ENCODE measurements around the gene PLA2G2D.

Gene PLA2G2D

DNA sequence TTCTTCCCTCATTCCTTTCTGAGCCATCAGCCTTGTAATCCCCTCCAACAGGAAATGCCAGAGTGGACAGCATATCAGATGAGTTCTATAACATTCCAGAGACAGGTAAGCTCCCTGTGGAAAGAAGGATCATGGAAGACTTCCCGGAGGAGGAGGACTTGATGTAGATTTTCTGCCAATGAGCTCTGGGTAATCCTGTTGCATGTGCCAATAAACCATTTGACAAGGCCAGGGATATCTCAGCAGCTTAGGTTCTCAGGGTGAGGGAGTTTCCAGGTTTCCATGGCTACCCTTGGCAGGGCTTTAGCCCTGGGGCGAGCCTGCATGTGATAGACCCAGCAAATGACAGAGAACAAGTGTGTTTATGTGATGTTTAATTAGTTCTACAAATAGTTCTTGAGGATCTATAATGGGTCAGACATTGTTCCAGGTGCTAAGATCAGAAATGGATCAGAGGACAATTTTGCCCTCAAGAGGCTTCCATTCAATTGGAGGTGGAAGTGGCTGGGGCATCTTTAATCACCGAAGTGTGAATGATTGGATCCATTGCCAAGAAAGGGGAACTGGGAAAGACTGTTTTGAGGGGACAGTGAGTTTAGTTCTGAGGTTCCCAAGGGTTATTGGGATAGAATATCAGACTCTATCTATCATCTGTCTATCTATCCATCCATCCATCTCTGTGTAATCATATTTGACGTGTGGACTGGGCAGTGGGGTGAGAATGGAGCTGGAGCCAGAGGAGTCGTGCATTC lies 42.5 kb downstream of the PLA2G2D start:
- peaks cover 4% of the 10 kb centered on the region for H3K4me1 ChIP-seq (ENCODE audit: insufficient read depth, insufficient read length)
- no peak for TF ChIP-seq SUZ12 (IDR thresholded peaks at IDR 0.05; ENCODE audit: extremely low read depth, insufficient read depth, insufficient read length)
- no peak for TF ChIP-seq YY1 (IDR thresholded peaks at IDR 0.05; ENCODE audit: insufficient read depth, insufficient read length)
- no peak for TF ChIP-seq ZNF274 (IDR thresholded peaks at IDR 0.05; ENCODE audit: low read depth, low read length)
- no peaks in the 10 kb centered on the region for H3K27me3 ChIP-seq (ENCODE audit: insufficient read depth, insufficient read length)
- no peaks in the 10 kb centered on the region for H3K9me3 ChIP-seq (ENCODE audit: insufficient read depth, low read length)
- DNase-seq (ENCODE audit: low read depth, low spot score) = no peak
- H3K9ac ChIP-seq (ENCODE audit: insufficient read length, low read depth) = no peak overlapping the region
- H3K4me3 ChIP-seq (ENCODE audit: insufficient read length, low read depth) = no peak overlapping the region
- H3K36me3 ChIP-seq (ENCODE audit: insufficient read depth, insufficient read length, low read length) = no peaks in the 10 kb centered on the region

DNA sequence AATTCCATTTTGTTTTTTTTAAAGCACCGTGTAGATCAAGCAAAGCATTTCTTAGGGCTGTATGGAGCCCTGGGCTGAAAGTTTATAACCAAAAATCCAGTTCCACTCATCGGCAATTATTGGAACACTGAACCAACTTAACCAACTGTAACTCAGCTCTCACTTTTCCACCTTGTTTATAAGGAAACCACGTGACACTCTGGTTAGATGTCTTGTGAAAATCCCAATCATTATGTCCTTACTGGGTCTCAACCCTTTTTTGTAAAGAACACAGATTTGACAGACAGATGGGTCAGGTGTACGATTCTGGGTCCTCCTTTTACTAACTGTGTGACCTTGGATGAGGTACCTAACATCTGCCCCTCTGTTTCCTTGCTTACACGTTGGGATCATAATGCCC lies 43.1 kb downstream of the PLA2G2D start:
- Histone ChIP-seq H3K9me3 (ENCODE audit: insufficient read depth, low read length) (no peaks in the 10 kb centered on the region), H3K36me3 (ENCODE audit: insufficient read depth, insufficient read length, low read length) (no peaks in the 10 kb centered on the region), H3K4me3 (ENCODE audit: insufficient read length, low read depth) (no peak overlapping the region), H3K4me1 (ENCODE audit: insufficient read depth, insufficient read length) (peaks cover 4% of the 10 kb centered on the region), H3K27me3 (ENCODE audit: insufficient read depth, insufficient read length) (no peaks in the 10 kb centered on the region), H3K9ac (ENCODE audit: insufficient read length, low read depth) (no peak overlapping the region)
- no peak for TF ChIP-seq YY1 (IDR thresholded peaks at IDR 0.05; ENCODE audit: insufficient read depth, insufficient read length)
- no peak for TF ChIP-seq ZNF274 (IDR thresholded peaks at IDR 0.05; ENCODE audit: low read depth, low read length)
- TF ChIP-seq SUZ12 (IDR thresholded peaks at IDR 0.05; ENCODE audit: extremely low read depth, insufficient read depth, insufficient read length) = no peak
- DNase-seq (ENCODE audit: low read depth, low spot score) = no peak

DNA sequence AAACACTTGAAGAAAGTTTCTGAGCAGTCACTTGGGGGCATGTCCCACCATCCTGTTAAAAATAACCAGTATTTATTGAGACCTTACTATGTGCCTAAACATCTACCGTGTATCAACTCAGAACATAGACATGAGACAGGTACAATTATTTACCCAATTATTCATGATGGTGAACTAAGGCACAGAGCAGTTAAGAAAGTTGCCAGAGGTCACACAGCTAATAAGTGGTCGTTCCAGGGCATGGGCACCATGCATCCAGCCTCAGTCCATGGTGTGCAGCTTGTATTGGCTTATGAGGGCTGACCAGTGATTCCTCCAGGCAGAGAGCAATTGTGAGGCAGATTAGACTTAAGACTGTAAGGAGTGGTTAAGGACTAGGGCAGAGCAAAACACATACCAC lies 44.0 kb downstream of the PLA2G2D start:
- no peaks in the 10 kb centered on the region for H3K4me1 ChIP-seq (ENCODE audit: insufficient read depth, insufficient read length)
- H3K36me3 ChIP-seq (ENCODE audit: insufficient read depth, insufficient read length, low read length) = no peaks in the 10 kb centered on the region
- no peak overlapping the region for H3K4me3 ChIP-seq (ENCODE audit: insufficient read length, low read depth)
- no peaks in the 10 kb centered on the region for H3K9me3 ChIP-seq (ENCODE audit: insufficient read depth, low read length)
- no peak for DNase-seq (ENCODE audit: low read depth, low spot score)
- H3K27me3 ChIP-seq (ENCODE audit: insufficient read depth, insufficient read length) = no peaks in the 10 kb centered on the region
- no peak overlapping the region for H3K9ac ChIP-seq (ENCODE audit: insufficient read length, low read depth)
- TF ChIP-seq ZNF274 (IDR thresholded peaks at IDR 0.05; ENCODE audit: low read depth, low read length) = no peak

DNA sequence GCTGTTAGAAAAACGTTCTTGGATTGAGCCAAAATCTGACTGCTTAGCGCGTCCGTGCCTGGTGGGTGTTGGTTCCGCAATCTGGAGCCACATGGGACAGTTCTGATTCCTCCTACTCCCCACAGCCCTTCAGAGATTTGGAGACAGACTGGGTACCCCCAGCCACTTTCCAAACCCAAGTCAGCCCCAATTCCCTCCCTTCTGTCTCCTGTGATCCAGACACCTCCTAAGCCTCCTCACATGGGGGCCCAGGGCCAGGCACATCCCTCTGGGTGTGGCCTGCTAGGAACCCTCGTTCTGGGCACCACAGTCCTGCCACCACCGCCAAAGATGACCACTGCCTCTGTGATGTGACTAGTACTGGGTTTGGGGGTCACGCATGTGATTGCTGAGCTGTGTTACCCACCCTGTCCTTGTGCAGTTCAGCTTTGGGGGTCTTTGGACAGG lies 44.6 kb downstream of the PLA2G2D start:
- Histone ChIP-seq H3K4me1 (ENCODE audit: insufficient read depth, insufficient read length) (no peaks in the 10 kb centered on the region), H3K9me3 (ENCODE audit: insufficient read depth, low read length) (no peaks in the 10 kb centered on the region), H3K27me3 (ENCODE audit: insufficient read depth, insufficient read length) (no peaks in the 10 kb centered on the region), H3K36me3 (ENCODE audit: insufficient read depth, insufficient read length, low read length) (no peaks in the 10 kb centered on the region), H3K9ac (ENCODE audit: insufficient read length, low read depth) (no peak overlapping the region), H3K4me3 (ENCODE audit: insufficient read length, low read depth) (no peak overlapping the region)
- TF ChIP-seq SUZ12 (IDR thresholded peaks at IDR 0.05; ENCODE audit: extremely low read depth, insufficient read depth, insufficient read length) (no peak), ZNF274 (IDR thresholded peaks at IDR 0.05; ENCODE audit: low read depth, low read length) (no peak), YY1 (IDR thresholded peaks at IDR 0.05; ENCODE audit: insufficient read depth, insufficient read length) (no peak)
- DNase-seq (ENCODE audit: low read depth, low spot score) = no peak

DNA sequence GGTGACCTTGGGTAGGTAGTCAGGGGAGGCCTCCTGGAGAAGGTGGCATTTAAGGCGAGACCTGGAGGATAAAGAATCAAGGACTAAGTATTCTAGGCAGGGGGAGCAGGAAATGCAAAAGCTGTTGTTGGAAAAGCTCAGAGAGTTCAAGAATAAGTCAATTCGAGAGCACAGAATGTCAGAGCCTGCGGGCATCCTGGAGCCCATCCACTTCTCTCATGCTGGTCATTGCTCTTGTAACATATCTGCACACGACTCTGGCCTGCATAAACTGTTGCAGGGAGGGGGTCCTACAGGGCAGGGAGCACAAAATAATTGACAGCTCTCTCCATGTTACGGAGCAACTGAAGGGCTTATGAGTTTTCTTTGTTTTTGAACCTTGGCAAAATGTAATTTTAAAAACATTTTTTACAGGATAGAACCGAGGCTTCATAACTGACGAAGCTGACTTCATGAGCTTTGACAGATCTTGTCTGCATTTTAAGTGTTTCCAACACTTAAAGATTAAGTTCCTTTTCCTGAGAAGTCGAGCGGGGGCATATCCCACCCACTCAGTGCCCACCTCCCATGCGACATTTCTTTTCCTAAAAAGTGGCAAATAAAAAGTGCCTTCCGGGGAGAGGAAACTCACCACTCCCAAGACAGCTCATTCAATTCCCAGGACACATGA lies 45.1 kb downstream of the PLA2G2D start:
- Histone ChIP-seq H3K36me3 (ENCODE audit: insufficient read depth, insufficient read length, low read length) (no peaks in the 10 kb centered on the region), H3K9me3 (ENCODE audit: insufficient read depth, low read length) (no peaks in the 10 kb centered on the region), H3K4me1 (ENCODE audit: insufficient read depth, insufficient read length) (no peaks in the 10 kb centered on the region), H3K9ac (ENCODE audit: insufficient read length, low read depth) (no peak overlapping the region), H3K27me3 (ENCODE audit: insufficient read depth, insufficient read length) (no peaks in the 10 kb centered on the region), H3K4me3 (ENCODE audit: insufficient read length, low read depth) (no peak overlapping the region)
- DNase-seq (ENCODE audit: low read depth, low spot score) = no peak
- TF ChIP-seq YY1 (IDR thresholded peaks at IDR 0.05; ENCODE audit: insufficient read depth, insufficient read length) (no peak), SUZ12 (IDR thresholded peaks at IDR 0.05; ENCODE audit: extremely low read depth, insufficient read depth, insufficient read length) (no peak), ZNF274 (IDR thresholded peaks at IDR 0.05; ENCODE audit: low read depth, low read length) (no peak)

DNA sequence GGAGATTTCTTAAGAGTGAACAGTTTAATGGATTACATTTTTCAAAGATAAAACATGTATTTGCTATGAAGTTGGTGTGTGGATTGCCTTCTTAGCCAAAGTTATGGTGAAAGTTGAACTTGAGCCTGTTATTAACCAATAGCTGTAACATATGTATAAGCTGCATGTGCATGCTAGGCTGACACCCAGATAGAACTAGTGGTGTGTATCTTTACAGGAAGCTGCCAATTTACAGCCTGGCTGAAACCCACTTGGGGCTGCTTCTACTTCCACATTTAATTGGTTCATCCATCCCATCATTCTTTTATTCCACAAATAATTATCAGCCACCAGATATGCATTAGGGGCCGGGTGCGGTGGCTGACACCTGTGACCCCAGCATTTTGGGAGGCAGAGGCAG lies 46.1 kb downstream of the PLA2G2D start:
- Histone ChIP-seq H3K9ac (ENCODE audit: insufficient read length, low read depth) (no peak overlapping the region), H3K36me3 (ENCODE audit: insufficient read depth, insufficient read length, low read length) (no peaks in the 10 kb centered on the region), H3K27me3 (ENCODE audit: insufficient read depth, insufficient read length) (no peaks in the 10 kb centered on the region), H3K4me3 (ENCODE audit: insufficient read length, low read depth) (no peak overlapping the region), H3K9me3 (ENCODE audit: insufficient read depth, low read length) (no peaks in the 10 kb centered on the region), H3K4me1 (ENCODE audit: insufficient read depth, insufficient read length) (no peaks in the 10 kb centered on the region)
- DNase-seq (ENCODE audit: low read depth, low spot score) = no peak
- TF ChIP-seq YY1 (IDR thresholded peaks at IDR 0.05; ENCODE audit: insufficient read depth, insufficient read length) (no peak), SUZ12 (IDR thresholded peaks at IDR 0.05; ENCODE audit: extremely low read depth, insufficient read depth, insufficient read length) (no peak)

DNA sequence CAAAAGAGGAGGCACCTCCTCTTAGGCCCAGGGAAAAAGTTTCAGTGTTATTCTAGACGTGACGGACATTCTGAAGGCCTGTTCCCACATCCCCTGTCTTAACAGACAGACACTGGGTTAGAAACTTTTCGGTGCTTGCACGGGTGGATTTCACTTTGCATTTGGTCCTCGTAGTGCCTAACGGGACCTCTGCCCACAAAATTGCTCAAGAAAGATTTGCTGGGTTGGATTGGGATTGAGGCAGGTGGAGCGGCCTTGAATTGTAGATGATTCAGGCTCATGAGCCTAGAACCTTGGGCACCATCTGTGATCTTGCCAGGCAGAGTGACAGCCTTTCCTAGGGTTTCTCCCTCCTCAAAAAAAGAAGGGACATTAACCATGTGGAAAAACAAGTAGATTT lies 46.6 kb downstream of the PLA2G2D start:
- H3K4me3 ChIP-seq (ENCODE audit: insufficient read length, low read depth) = no peak overlapping the region
- no peak for DNase-seq (ENCODE audit: low read depth, low spot score)
- H3K9me3 ChIP-seq (ENCODE audit: insufficient read depth, low read length) = no peaks in the 10 kb centered on the region
- H3K36me3 ChIP-seq (ENCODE audit: insufficient read depth, insufficient read length, low read length) = no peaks in the 10 kb centered on the region
- H3K4me1 ChIP-seq (ENCODE audit: insufficient read depth, insufficient read length) = no peaks in the 10 kb centered on the region
- no peak overlapping the region for H3K9ac ChIP-seq (ENCODE audit: insufficient read length, low read depth)
- no peaks in the 10 kb centered on the region for H3K27me3 ChIP-seq (ENCODE audit: insufficient read depth, insufficient read length)
- TF ChIP-seq ZNF274 (IDR thresholded peaks at IDR 0.05; ENCODE audit: low read depth, low read length) (no peak), SUZ12 (IDR thresholded peaks at IDR 0.05; ENCODE audit: extremely low read depth, insufficient read depth, insufficient read length) (no peak), YY1 (IDR thresholded peaks at IDR 0.05; ENCODE audit: insufficient read depth, insufficient read length) (no peak)
